NOMO-1 treated with DMSO at 0.1 percent for 48 hours (cell line): ENCODE results near the gene TPGS1.

ENCODE experiments used
- DNase-seq: peaks from one replicate; lab custom pipeline; 2025; ENCODE audit not compliant: unreplicated experiment; lab: John Stamatoyannopoulos, UW

Gene TPGS1

GRCh38 chr19:507286-508203 lies at the start of gene TPGS1:
Gene TPGS1, plus strand, starts transcription at chr19:507497. Its CDS starts 10 bp downstream, at chr19:507507.
- DNase-seq, result peak; percentile 41

- DNase-seq, result no peak
These were observed 49.7 kb upstream of the TPGS1 start for GRCh38 chr19:457636-458035.

GRCh38 chr19:458091-459042 lies 48.9 kb upstream of the TPGS1 start:
- no peak for DNase-seq

GRCh38 chr19:459724-460511 lies 47.4 kb upstream of the TPGS1 start:
- no peak for DNase-seq

- DNase-seq, result no peak
These were observed 46.2 kb upstream of the TPGS1 start, which contains the start of gene SHC2 for GRCh38 chr19:460877-461720. Gene SHC2, minus strand, starts transcription at chr19:461033. Its CDS starts 37 bp downstream, at chr19:460996.

GRCh38 chr19:461721-462551 lies 45.4 kb upstream of the TPGS1 start:
- no peak for DNase-seq

- no peak for DNase-seq
These were observed 43.7 kb upstream of the TPGS1 start for GRCh38 chr19:463483-464207.

GRCh38 chr19:464208-464545 lies 43.1 kb upstream of the TPGS1 start:
- DNase-seq, result no peak

- no peak for DNase-seq
These were observed 42.1 kb upstream of the TPGS1 start for GRCh38 chr19:465056-465816.

GRCh38 chr19:467554-467953 lies 39.7 kb upstream of the TPGS1 start:
- DNase-seq, result no peak

- DNase-seq, result no peak
These were observed 38.6 kb upstream of the TPGS1 start for GRCh38 chr19:468587-469256.

GRCh38 chr19:469833-470232 lies 37.5 kb upstream of the TPGS1 start:
- no peak for DNase-seq

GRCh38 chr19:470701-471100 lies 36.6 kb upstream of the TPGS1 start:
- DNase-seq, result no peak

- no peak for DNase-seq
These were observed 35.1 kb upstream of the TPGS1 start for GRCh38 chr19:472005-472858.

- DNase-seq, result no peak
These were observed 32.9 kb upstream of the TPGS1 start for GRCh38 chr19:474126-475078.
